ENCODE data around the gene PSMD9. TPM values are rescaled to one million over a fixed set of nuclear protein-coding genes. Genes with fewer than 3 reads are reported as not detected.
"Not testable (repeated sequence)": the region's sequence is repeated elsewhere in the genome, so short reads cannot be mapped to it uniquely, and the experiment has no call there.

Gene PSMD9
- total and polyA plus RNA-seq, 8 donors: 39.3 to 53.8 (median 45.4) TPM

- intact Hi-C loops (cut with DNase I): no loop called here
- H3K9me3 ChIP-seq: no peaks in the 10 kb centered on the region
- H3K36me3 ChIP-seq: no peaks in the 10 kb centered on the region
- no peak overlapping the region for H3K4me3 ChIP-seq
- peaks cover 0 to 4% of the 10 kb centered on the region in 2 donors for H3K4me1 ChIP-seq
- H3K27me3 ChIP-seq: no peaks in the 10 kb centered on the region
- no peak for TF ChIP-seq CTCF (IDR thresholded peaks at IDR 0.05)
- ATAC-seq (no peak), DNase-seq (no peak)
- H3K27ac ChIP-seq: peak overlapping the region in 1 of 2 donors; percentile 3
Measured at GRCh38 chr12:121861636-121862254, 26.8 kb upstream of the PSMD9 start.

- Histone ChIP-seq H3K4me3 (no peak overlapping the region), H3K36me3 (no peaks in the 10 kb centered on the region), H3K4me1 (no peaks in the 10 kb centered on the region), H3K27me3 (no peaks in the 10 kb centered on the region), H3K27ac (no peak overlapping the region), H3K9me3 (no peaks in the 10 kb centered on the region)
- ATAC-seq: no peak
- DNase-seq: no peak
- no peak for TF ChIP-seq CTCF (IDR thresholded peaks at IDR 0.05)
- intact Hi-C loops (cut with DNase I): no loop called here
Measured at GRCh38 chr12:121866331-121866730, 22.3 kb upstream of the PSMD9 start.

GRCh38 chr12:121869229-121869628 is 19.4 kb upstream of the PSMD9 start:
- ATAC-seq; intact Hi-C loops (cut with DNase I); H3K36me3 ChIP-seq; H3K27ac ChIP-seq; H3K4me3 ChIP-seq; H3K27me3 ChIP-seq; H3K9me3 ChIP-seq; DNase-seq: not testable (repeated sequence)
- peaks cover 0 to 13% of the 10 kb centered on the region in 2 donors for H3K4me1 ChIP-seq

GRCh38 chr12:121871467-121871866 is 17.1 kb upstream of the PSMD9 start:
- no peak for TF ChIP-seq CTCF (IDR thresholded peaks at IDR 0.05)
- DNase-seq (peak in 1 of 4 donors; percentile 39), ATAC-seq (no peak)
- H3K4me3 ChIP-seq: no peak overlapping the region
- peaks cover 0 to 25% of the 10 kb centered on the region in 2 donors for H3K4me1 ChIP-seq
- no peaks in the 10 kb centered on the region for H3K9me3 ChIP-seq
- no peaks in the 10 kb centered on the region for H3K27me3 ChIP-seq
- intact Hi-C loops (cut with DNase I): no loop called here
- no peaks in the 10 kb centered on the region for H3K36me3 ChIP-seq
- H3K27ac ChIP-seq: no peak overlapping the region

- intact Hi-C loops (cut with DNase I): no loop called here
- H3K27ac ChIP-seq: peak overlapping the region in 1 of 2 donors; percentile 10
Measured at GRCh38 chr12:121872546-121873215, 15.9 kb upstream of the PSMD9 start.

More at GRCh38 chr12:121872546-121873215, 15.9 kb upstream of the PSMD9 start:
- no peaks in the 10 kb centered on the region for H3K27me3 ChIP-seq
- DNase-seq (peak; percentile 45 to 87 (median 60)), ATAC-seq (peak; percentile 84)
- H3K4me1 ChIP-seq: peaks cover 0 to 33% of the 10 kb centered on the region in 2 donors
- no peaks in the 10 kb centered on the region for H3K36me3 ChIP-seq
- no peak overlapping the region for H3K4me3 ChIP-seq
- TF ChIP-seq CTCF (IDR thresholded peaks at IDR 0.05): no peak
- H3K9me3 ChIP-seq: no peaks in the 10 kb centered on the region
